PC-3 (cell line): ENCODE data around the gene NKX2-4. TPM values are rescaled to one million over a fixed set of nuclear protein-coding genes. Genes with fewer than 3 reads are reported as not detected.

Experiments used
- ATAC-seq: fragments of 200-7000 bp; cut with Tn5 transposase; 2 replicates; pipeline ENCODE4 v1.9.1; 2020; ENCODE audit warnings: mild to moderate bottlenecking, moderate library complexity
- BruUV-seq: library from RNA; stranded (reverse); fragments of 400-500 nt; replicated peaks from 2 replicates; lab custom pipeline; 2021; lab: Mats Ljungman, UMichigan
- CTCF ChIA-PET: fragments of 300-600 bp; sonication (Branson Sonifier 250); formaldehyde crosslinking; loops from one replicate; lab custom pipeline; 2022; ENCODE audit warnings: antibody characterized with exemption; lab: Charles Lee
- POLR2A ChIA-PET: fragments of 300-600 bp; sonication (Branson Sonifier 250); formaldehyde crosslinking; loops from one replicate; lab custom pipeline; 2022; ENCODE audit warnings: antibody characterized with exemption; ENCODE audit not compliant: unreplicated experiment; lab: Charles Lee
- DNase-seq: peaks from one replicate; pipeline ENCODE4 v3.0.0-alpha.2; 2015
- H2AFZ ChIP-seq: fragments of 300-600 bp; sonication (generic); 2 replicates; pipeline ENCODE4 v1.6.0; 2016; ENCODE audit warnings: antibody characterized with exemption, low read length
- H3F3A ChIP-seq: fragments of 300-600 bp; sonication (generic); one replicate; pipeline ENCODE4 v1.6.0; 2017; ENCODE audit warnings: antibody characterized with exemption, low read length, control low read depth, mild to moderate bottlenecking; ENCODE audit not compliant: unreplicated experiment
- H3K27ac ChIP-seq: fragments of 300-600 bp; sonication (generic); 2 replicates; pipeline ENCODE4 v1.5.1; 2016; ENCODE audit warnings: mild to moderate bottlenecking, low read length
- H3K27me3 ChIP-seq: fragments of 300-600 bp; sonication (generic); 2 replicates; pipeline ENCODE4 v1.6.1; 2016; ENCODE audit warnings: low read length, mixed read lengths
- H3K36me3 ChIP-seq: fragments of 300-600 bp; sonication (generic); 2 replicates; pipeline ENCODE4 v1.6.1; 2016; ENCODE audit warnings: low read depth, mixed run types, low read length, mixed read lengths
- H3K4me1 ChIP-seq: fragments of 300-600 bp; sonication (generic); 2 replicates; pipeline ENCODE4 v1.5.1; 2016; ENCODE audit warnings: low read length; ENCODE audit not compliant: insufficient read depth
- H3K4me2 ChIP-seq: fragments of 300-600 bp; sonication (generic); 2 replicates; pipeline ENCODE4 v1.6.0; 2016; ENCODE audit warnings: low read length
- H3K4me3 ChIP-seq: fragments of 300-600 bp; sonication (generic); 2 replicates; pipeline ENCODE4 v1.5.1; 2016; ENCODE audit warnings: mild to moderate bottlenecking, low read length, mixed read lengths
- H3K79me2 ChIP-seq: fragments of 300-600 bp; sonication (generic); 2 replicates; pipeline ENCODE4 v1.6.1; 2017; ENCODE audit warnings: low read length, mixed read lengths
- H3K9ac ChIP-seq: fragments of 300-600 bp; sonication (generic); 2 replicates; pipeline ENCODE4 v1.6.0; 2016; ENCODE audit warnings: mild to moderate bottlenecking, low read length
- H3K9me2 ChIP-seq: fragments of 300-600 bp; sonication (generic); replicated peaks from 2 replicates; pipeline ENCODE4 v1.6.1; 2016; ENCODE audit warnings: mixed run types, low read length, mixed read lengths
- H3K9me3 ChIP-seq: fragments of 300-600 bp; sonication (generic); 2 replicates; pipeline ENCODE4 v1.6.1; 2016; ENCODE audit warnings: low read length, mixed read lengths
- H4K20me1 ChIP-seq: fragments of 300-600 bp; sonication (generic); 2 replicates; pipeline ENCODE4 v1.6.1; 2016; ENCODE audit warnings: low read length, mixed read lengths
- EZH2 ChIP-seq: fragments of 300-600 bp; sonication (generic); IDR thresholded peaks from one replicate; pipeline ENCODE4 v1.6.1; 2017; ENCODE audit warnings: antibody characterized with exemption, mild to moderate bottlenecking, low read length; ENCODE audit not compliant: unreplicated experiment
- EZH2phosphoT487 ChIP-seq: fragments of 300-600 bp; sonication (generic); IDR thresholded peaks from 2 replicates; pipeline ENCODE4 v1.6.1; 2018; ENCODE audit warnings: mild to moderate bottlenecking, antibody characterized with exemption, low read length, borderline replicate concordance
- intact Hi-C: fragments of 100-400 bp; cut with micrococcal nuclease; formaldehyde crosslinking; loops from 2 replicates; pipeline ENCODE4 v1.9.0; 2023
- total RNA-seq: library from RNA; depleted of rRNA; stranded (reverse); fragments of >200 nt; gene quantifications from 2 replicates; pipeline ENCODE4 v1.2.3, GENCODE V29; 2014
- TF ChIP-seq, protein P1 (sequence below): fragments of 300-600 bp; sonication (generic); conservative IDR thresholded peaks from 2 replicates; pipeline ENCODE4 v1.5.1; 2017; ENCODE audit warnings: antibody characterized with exemption, low read depth, mild to moderate bottlenecking, low read length

The NKX2-4 gene
- total RNA-seq, 1 experiment from 2014 or later: not detected

- no TSS peak for BruUV-seq
- Histone ChIP-seq H3K9ac (no peak overlapping the region), H3K4me3 (no peak overlapping the region), H3K79me2 (no peaks in the 10 kb centered on the region), H3K9me2 (no peaks in the 10 kb centered on the region), H3K4me2 (no peak overlapping the region), H3K27ac (no peak overlapping the region), H3K36me3 (peaks cover 69% of the 10 kb centered on the region; the same call in 1 of the 2 replicates), H3K27me3 (no peaks in the 10 kb centered on the region), H3K4me1 (no peaks in the 10 kb centered on the region), H3F3A (no peaks in the 10 kb centered on the region), H4K20me1 (peaks cover 5% of the 10 kb centered on the region; the same call in 1 of the 2 replicates), H3K9me3 (no peaks in the 10 kb centered on the region), H2AFZ (no peak overlapping the region)
- DNase-seq: no peak
- POLR2A ChIA-PET: no interaction called here
- no peak for ATAC-seq
- CTCF ChIA-PET: interaction anchor here (0.6 kb wide), 1 partner anchor 146 kb away, joined by 5 read pairs; no protein-coding TSS in a partner anchor
- TF ChIP-seq EZH2 (no peak), EZH2phosphoT487 (no peak)
- TF ChIP-seq, protein P1, sequence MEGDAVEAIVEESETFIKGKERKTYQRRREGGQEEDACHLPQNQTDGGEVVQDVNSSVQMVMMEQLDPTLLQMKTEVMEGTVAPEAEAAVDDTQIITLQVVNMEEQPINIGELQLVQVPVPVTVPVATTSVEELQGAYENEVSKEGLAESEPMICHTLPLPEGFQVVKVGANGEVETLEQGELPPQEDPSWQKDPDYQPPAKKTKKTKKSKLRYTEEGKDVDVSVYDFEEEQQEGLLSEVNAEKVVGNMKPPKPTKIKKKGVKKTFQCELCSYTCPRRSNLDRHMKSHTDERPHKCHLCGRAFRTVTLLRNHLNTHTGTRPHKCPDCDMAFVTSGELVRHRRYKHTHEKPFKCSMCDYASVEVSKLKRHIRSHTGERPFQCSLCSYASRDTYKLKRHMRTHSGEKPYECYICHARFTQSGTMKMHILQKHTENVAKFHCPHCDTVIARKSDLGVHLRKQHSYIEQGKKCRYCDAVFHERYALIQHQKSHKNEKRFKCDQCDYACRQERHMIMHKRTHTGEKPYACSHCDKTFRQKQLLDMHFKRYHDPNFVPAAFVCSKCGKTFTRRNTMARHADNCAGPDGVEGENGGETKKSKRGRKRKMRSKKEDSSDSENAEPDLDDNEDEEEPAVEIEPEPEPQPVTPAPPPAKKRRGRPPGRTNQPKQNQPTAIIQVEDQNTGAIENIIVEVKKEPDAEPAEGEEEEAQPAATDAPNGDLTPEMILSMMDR: no peak
- intact Hi-C loops: no loop called here
Measured at GRCh38 chr20:21384308-21384892, 12.9 kb downstream of the NKX2-4 start.

DNA sequence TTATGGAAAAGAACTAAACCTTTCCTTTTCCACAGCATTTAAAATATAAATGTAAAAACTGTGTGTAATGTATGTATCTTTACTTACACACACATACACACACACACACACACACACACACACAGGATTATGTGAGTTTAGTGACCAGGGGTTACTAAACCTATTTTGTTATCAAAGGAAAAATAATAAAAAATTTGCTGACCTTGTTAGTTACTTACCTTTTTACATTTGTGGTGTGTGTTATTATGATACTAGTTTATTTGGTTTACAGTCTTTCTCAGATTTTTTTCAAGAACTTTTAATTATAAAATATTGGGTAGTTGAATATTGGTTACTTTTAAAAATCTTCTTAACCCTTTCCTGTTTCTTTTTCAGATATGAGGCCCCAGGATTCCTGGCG lies 15.7 kb downstream of the NKX2-4 start:
- Histone ChIP-seq H3K4me2 (no peak overlapping the region), H3K9ac (no peak overlapping the region), H3K27me3 (no peaks in the 10 kb centered on the region), H3K79me2 (0 out of 2 replicates have a peak, but pooled peaks cover 2% of the 10 kb centered on the region), H4K20me1 (peaks cover 8% of the 10 kb centered on the region), H3F3A (no peaks in the 10 kb centered on the region), H3K9me3 (no peaks in the 10 kb centered on the region), H3K36me3 (peaks cover 65% of the 10 kb centered on the region; the same call in 1 of the 2 replicates), H3K27ac (no peak overlapping the region), H3K9me2 (no peaks in the 10 kb centered on the region), H3K4me1 (no peaks in the 10 kb centered on the region), H3K4me3 (no peak overlapping the region), H2AFZ (no peak overlapping the region)
- BruUV-seq: no TSS peak
- POLR2A ChIA-PET: no interaction called here
- TF ChIP-seq, protein P1: no peak
- TF ChIP-seq EZH2 (no peak), EZH2phosphoT487 (no peak)
- CTCF ChIA-PET: no interaction called here
- intact Hi-C loops: no loop called here
- ATAC-seq (no peak), DNase-seq (no peak)

GRCh38 chr20:21380711-21381110 lies 16.6 kb downstream of the NKX2-4 start:
- Histone ChIP-seq H3K9ac (no peak overlapping the region), H3K4me2 (no peak overlapping the region), H4K20me1 (peaks cover 11% of the 10 kb centered on the region), H3K9me3 (no peaks in the 10 kb centered on the region), H3K9me2 (no peaks in the 10 kb centered on the region), H3K4me3 (no peak overlapping the region), H3F3A (no peaks in the 10 kb centered on the region), H3K79me2 (0 out of 2 replicates have a peak, but pooled peaks cover 4% of the 10 kb centered on the region), H3K27ac (no peak overlapping the region), H2AFZ (no peak overlapping the region), H3K27me3 (no peaks in the 10 kb centered on the region), H3K36me3 (peaks cover 56% of the 10 kb centered on the region; the same call in 1 of the 2 replicates), H3K4me1 (no peaks in the 10 kb centered on the region)
- POLR2A ChIA-PET: no interaction called here
- intact Hi-C loops: no loop called here
- no peak for ATAC-seq
- DNase-seq: no peak
- TF ChIP-seq EZH2phosphoT487 (no peak), EZH2 (no peak)
- TF ChIP-seq, protein P1: no peak
- CTCF ChIA-PET: interaction anchor here (0.6 kb wide), 1 partner anchor 153 kb away, joined by 3 read pairs; no protein-coding TSS in a partner anchor
- no TSS peak for BruUV-seq
